ENCODE data around the gene MSI2.

GRCh38 chr17:57403236-57403635 lies 146.9 kb downstream of the MSI2 start:
- TF ChIP-seq POLR2A (IDR thresholded peaks at IDR 0.05) (no peak), CTCF (IDR thresholded peaks at IDR 0.05) (no peak)

Data from thyroid gland (tissue), 4 donors.